Mesenchymal stem cell (in vitro differentiated cells and primary cell): ENCODE data around the gene RMDN2.
"Not testable (repeated sequence)": the region's sequence is repeated elsewhere in the genome, so short reads cannot be mapped to it uniquely, and the experiment has no call there.

ENCODE experiments used
- DNase-seq: peaks from one replicate; pipeline ENCODE4 v3.0.0-alpha.2; 2013
- H2AFZ ChIP-seq: one replicate; pipeline ENCODE4 v1.6.1; 2013; ENCODE audit warnings: low read depth, mild to moderate bottlenecking, control low read depth, inconsistent platforms, low read length, moderate library complexity
- H2AK5ac ChIP-seq: 2 replicates; pipeline ENCODE4 v1.6.1; 2013; ENCODE audit warnings: low read length, moderate library complexity, mild to moderate bottlenecking, inconsistent platforms; ENCODE audit not compliant: severe bottlenecking
- H2BK120ac ChIP-seq: one replicate; pipeline ENCODE4 v1.6.1; 2013; ENCODE audit warnings: low read depth, mild to moderate bottlenecking, inconsistent platforms, low read length, moderate library complexity
- H2BK12ac ChIP-seq, 2 experiments: one replicate each; pipeline ENCODE4 v1.6.1; 2013; ENCODE audit warnings: inconsistent platforms in 2 of 2, low read length in 2 of 2, mild to moderate bottlenecking in 2 of 2, moderate library complexity in 2 of 2, control low read depth in 1 of 2
- H2BK15ac ChIP-seq: one replicate; pipeline ENCODE4 v1.6.1; 2013; ENCODE audit warnings: mild to moderate bottlenecking, low read depth, inconsistent platforms; ENCODE audit not compliant: poor library complexity, severe bottlenecking
- H2BK5ac ChIP-seq: 2 replicates; pipeline ENCODE4 v1.6.1; 2013; ENCODE audit warnings: low read depth, mild to moderate bottlenecking, low read length, control low read depth, inconsistent platforms; ENCODE audit not compliant: poor library complexity, severe bottlenecking
- H3K14ac ChIP-seq, 2 experiments: one replicate each; pipeline ENCODE4 v1.6.1; 2013; ENCODE audit warnings: inconsistent platforms in 2 of 2, low read length in 2 of 2, control low read depth in 1 of 2, mild to moderate bottlenecking in 1 of 2, moderate library complexity in 1 of 2
- H3K18ac ChIP-seq, 2 experiments: one replicate each; pipeline ENCODE4 v1.6.1; 2013; ENCODE audit warnings: inconsistent platforms in 2 of 2, low read length in 2 of 2, control low read depth in 1 of 2, low read depth in 1 of 2, mild to moderate bottlenecking in 1 of 2
- H3K23ac ChIP-seq, 2 experiments: one replicate each; pipeline ENCODE4 v1.6.1; 2013; ENCODE audit warnings: inconsistent platforms in 2 of 2, low read length in 2 of 2, mild to moderate bottlenecking in 2 of 2, moderate library complexity in 2 of 2, control low read depth in 1 of 2
- H3K27ac ChIP-seq: 2 replicates; pipeline ENCODE4 v1.5.1; 2013; ENCODE audit warnings: mild to moderate bottlenecking, moderate library complexity, low read length, control low read depth, inconsistent platforms; ENCODE audit not compliant: poor library complexity, severe bottlenecking
- H3K27me3 ChIP-seq, 2 experiments: 2 replicates each; pipeline versions ENCODE4 v1.6.1 to v1.7.0; 2013; ENCODE audit warnings: low read length in 2 of 2, mild to moderate bottlenecking in 2 of 2, moderate library complexity in 2 of 2, control low read depth in 1 of 2, inconsistent platforms in 1 of 2; ENCODE audit not compliant: control insufficient read depth in 1 of 2, insufficient read depth in 1 of 2
- H3K36me3 ChIP-seq, 2 experiments: 2 replicates each; pipeline versions ENCODE4 v1.6.1 to v1.7.0; 2013; ENCODE audit warnings: low read length in 2 of 2, control low read depth in 1 of 2, inconsistent platforms in 1 of 2, low read depth in 1 of 2, mild to moderate bottlenecking in 1 of 2; ENCODE audit not compliant: insufficient read depth in 2 of 2, control insufficient read depth in 1 of 2
- H3K4ac ChIP-seq, 2 experiments: one replicate each; pipeline ENCODE4 v1.6.1; 2013; ENCODE audit warnings: inconsistent platforms in 2 of 2, low read length in 2 of 2, mild to moderate bottlenecking in 2 of 2, moderate library complexity in 2 of 2, control low read depth in 1 of 2, low read depth in 1 of 2
- H3K4me1 ChIP-seq: 2 replicates; pipeline ENCODE4 v1.6.1; 2013; ENCODE audit warnings: low read depth, low read length, control low read depth; ENCODE audit not compliant: control insufficient read depth, insufficient read depth
- H3K4me2 ChIP-seq: 2 replicates; pipeline ENCODE4 v1.6.1; 2013; ENCODE audit warnings: low read length, mild to moderate bottlenecking, inconsistent platforms; ENCODE audit not compliant: poor library complexity, severe bottlenecking
- H3K4me3 ChIP-seq, 2 experiments: 2 replicates each; pipeline versions ENCODE4 v1.5.1 to v1.7.0; 2013; ENCODE audit warnings: low read length in 2 of 2, mild to moderate bottlenecking in 2 of 2, control low read depth in 1 of 2, low read depth in 1 of 2; ENCODE audit not compliant: insufficient read depth in 1 of 2
- H3K79me1 ChIP-seq: replicated peaks from 2 replicates; pipeline ENCODE4 v1.6.1; 2013; ENCODE audit warnings: mild to moderate bottlenecking, control low read depth, low read length, inconsistent platforms; ENCODE audit not compliant: poor library complexity, severe bottlenecking
- H3K9ac ChIP-seq: 2 replicates; pipeline ENCODE4 v1.7.0; 2013; ENCODE audit warnings: mild to moderate bottlenecking, low read length, moderate library complexity
- H3K9me3 ChIP-seq: 2 replicates; pipeline ENCODE4 v1.7.0; 2013; ENCODE audit warnings: mild to moderate bottlenecking, low read length; ENCODE audit not compliant: control insufficient read depth
- H4K8ac ChIP-seq: one replicate; pipeline ENCODE4 v1.6.1; 2013; ENCODE audit warnings: inconsistent platforms, mild to moderate bottlenecking, low read length, moderate library complexity
- H4K91ac ChIP-seq: one replicate; pipeline ENCODE4 v1.6.1; 2013; ENCODE audit warnings: mild to moderate bottlenecking, low read length, inconsistent platforms
- WGBS: methylation state at CpG from one replicate; pipeline ENCODE4 v1.1.7; 2013; ENCODE audit warnings: mixed read lengths; 5-methylcytosine and 5-hydroxymethylcytosine counted together

The RMDN2 gene

GRCh38 chr2:37947306-37947705 is 22.2 kb downstream of the RMDN2 start:
- no peak overlapping the region for H3K4me3 ChIP-seq
- WGBS, result no CpG with 5 or more reads among the region's 1 CpG

GRCh38 chr2:37962018-37962739 is 37.1 kb downstream of the RMDN2 start:
- H2AFZ ChIP-seq, result peak overlapping the region; percentile 42

More at GRCh38 chr2:37947306-37947705, 22.2 kb downstream of the RMDN2 start:
- Histone ChIP-seq H3K4me2 (no peak overlapping the region), H2BK15ac (no peak overlapping the region), H2AK5ac (no peak overlapping the region), H3K27me3 (no peaks in the 10 kb centered on the region), H2AFZ (no peak overlapping the region), H4K91ac (no peak overlapping the region), H3K36me3 (no peaks in the 10 kb centered on the region), H2BK12ac (no peak overlapping the region), H3K9ac (no peak overlapping the region), H3K23ac (no peak overlapping the region), H3K14ac (no peak overlapping the region), H3K9me3 (no peaks in the 10 kb centered on the region), H3K18ac (no peak overlapping the region), H2BK120ac (no peak overlapping the region), H3K4me1 (no peaks in the 10 kb centered on the region), H3K79me1 (peaks cover 2% of the 10 kb centered on the region), H4K8ac (no peak overlapping the region), H3K4ac (no peak overlapping the region), H2BK5ac (no peak overlapping the region), H3K27ac (no peak overlapping the region)
- DNase-seq, result no peak

GRCh38 chr2:37962740-37963121 is 37.6 kb downstream of the RMDN2 start:
- not testable (repeated sequence) for H3K9me3 ChIP-seq, H3K36me3 ChIP-seq, H2BK12ac ChIP-seq, H3K4me3 ChIP-seq, H2BK5ac ChIP-seq, H3K23ac ChIP-seq, H2BK120ac ChIP-seq, H3K9ac ChIP-seq, H3K14ac ChIP-seq, DNase-seq, H2AFZ ChIP-seq, H3K79me1 ChIP-seq, H3K4me2 ChIP-seq, H3K4me1 ChIP-seq, H3K18ac ChIP-seq, H3K27me3 ChIP-seq, H4K91ac ChIP-seq, H3K4ac ChIP-seq, H3K27ac ChIP-seq, H2BK15ac ChIP-seq, H2AK5ac ChIP-seq
- 81% methylated on average over 9 of the region's 9 CpGs for WGBS
- peak overlapping the region; percentile 69 for H4K8ac ChIP-seq

More at GRCh38 chr2:37962018-37962739, 37.1 kb downstream of the RMDN2 start:
- H4K91ac ChIP-seq, H3K4me2 ChIP-seq, H3K9me3 ChIP-seq, H2BK12ac ChIP-seq, H4K8ac ChIP-seq, H3K14ac ChIP-seq, H3K4me3 ChIP-seq, H3K4ac ChIP-seq, H2BK5ac ChIP-seq, H3K23ac ChIP-seq, H2BK15ac ChIP-seq, H3K27me3 ChIP-seq, H3K4me1 ChIP-seq, H3K27ac ChIP-seq, H3K9ac ChIP-seq, H3K36me3 ChIP-seq, H2BK120ac ChIP-seq, H3K79me1 ChIP-seq, H2AK5ac ChIP-seq: not testable (repeated sequence)
- peak overlapping the region in 1 of 2 experiments; percentile 52 for H3K18ac ChIP-seq
- peak; percentile 22 for DNase-seq
- WGBS, result 44% methylated on average over 7 of the region's 7 CpGs

DNA sequence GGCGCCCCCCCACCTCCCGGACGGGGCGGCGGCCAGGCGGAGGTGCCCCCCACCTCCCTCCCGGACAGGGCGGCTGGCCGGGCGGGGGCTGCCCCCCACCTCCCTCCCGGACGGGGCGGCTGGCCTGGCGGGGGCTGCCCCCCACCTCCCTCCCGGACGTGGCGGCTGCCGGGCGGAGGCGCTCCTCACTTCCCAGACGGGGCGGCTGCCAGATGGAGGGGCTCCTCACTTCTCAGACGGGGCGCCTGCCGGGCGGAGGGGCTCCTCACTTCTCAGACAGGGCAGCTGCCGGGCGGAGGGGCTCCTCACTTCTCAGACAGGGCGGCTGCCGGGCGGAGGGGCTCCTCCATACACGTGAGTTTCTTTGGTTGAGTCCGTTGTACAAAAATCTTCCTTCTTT is 38.8 kb downstream of the RMDN2 start:
- not testable (repeated sequence) for H3K27ac ChIP-seq, H4K8ac ChIP-seq, H2BK15ac ChIP-seq, H2BK12ac ChIP-seq, H4K91ac ChIP-seq, DNase-seq, H3K18ac ChIP-seq, H3K4me3 ChIP-seq, H3K79me1 ChIP-seq, H3K4me2 ChIP-seq, H3K4ac ChIP-seq, H3K23ac ChIP-seq, H2BK5ac ChIP-seq, H2BK120ac ChIP-seq, H3K4me1 ChIP-seq, H3K9me3 ChIP-seq, H3K36me3 ChIP-seq, H3K27me3 ChIP-seq, H2AK5ac ChIP-seq, H2AFZ ChIP-seq, H3K9ac ChIP-seq, H3K14ac ChIP-seq
- 95% methylated on average over 32 of the region's 33 CpGs for WGBS
